HepG2 (cell line): ENCODE data around the gene C14orf119. TPM values are rescaled to one million over a fixed set of nuclear protein-coding genes. Genes with fewer than 3 reads are reported as not detected.
A peak's percentile ranks its signal among the peaks of the same experiment; 100 is the strongest.

Experiments used
- GATAD2A ChIP-seq: IDR thresholded peaks from 2 replicates; pipeline ENCODE4 v1.6.1; 2016
- NPAS2 ChIP-seq: sonication (generic); formaldehyde crosslinking; IDR thresholded peaks from 2 replicates; pipeline ENCODE4 v1.8.0; 2022; ENCODE audit warnings: mild to moderate bottlenecking, missing genetic modification reagents, borderline replicate concordance
- RFX1 ChIP-seq: fragments of 450-650 bp; IDR thresholded peaks from 2 replicates; pipeline ENCODE4 v1.6.1; 2017
- SCMH1 ChIP-seq: sonication (generic); formaldehyde crosslinking; IDR thresholded peaks from 2 replicates; pipeline ENCODE4 v1.9.0; 2021; ENCODE audit warnings: missing genetic modification reagents, mild to moderate bottlenecking, borderline replicate concordance
- ZNF660 ChIP-seq: sonication (generic); formaldehyde crosslinking; IDR thresholded peaks from 2 replicates; pipeline ENCODE4 v1.5.1; 2020; ENCODE audit warnings: mild to moderate bottlenecking, low read depth, missing genetic modification reagents, borderline replicate concordance
- ZNF776 ChIP-seq: sonication (generic); formaldehyde crosslinking; IDR thresholded peaks from 2 replicates; pipeline ENCODE4 v1.4.0; 2020; ENCODE audit warnings: mild to moderate bottlenecking, missing genetic modification reagents
- ZSCAN31 ChIP-seq: sonication (generic); formaldehyde crosslinking; IDR thresholded peaks from 2 replicates; pipeline ENCODE4 v1.5.0; 2020; ENCODE audit warnings: low read depth, mild to moderate bottlenecking, missing genetic modification reagents
- polyA plus RNA-seq, 8 experiments: library from polyadenylated mRNA; depleted of rRNA in 3 of 8; stranded (reverse) in 7 of 8; unstranded in 1 of 8; fragments of >200 nt; fragmentation: Illumina TruSeq in 4 of 8; extraction: Trizol in 4 of 8; gene quantifications; 2 replicates each; pipeline versions ENCODE4 v1.2.1 to v1.2.3, GENCODE V29; 2011 to 2016; ENCODE audit warnings: low read depth in 4 of 8, missing spikeins in 1 of 8, mixed read lengths in 1 of 8; ENCODE audit not compliant: insufficient read depth in 1 of 8
- total RNA-seq, 5 experiments: library from RNA; depleted of rRNA; stranded (reverse); fragments of >200 nt; fragmentation: Illumina TruSeq; extraction: Trizol; gene quantifications; 2 replicates each; pipeline ENCODE4 v1.2.3, GENCODE V29; 2016; ENCODE audit warnings: low read depth in 1 of 5
- TF ChIP-seq, protein P1 (sequence below): sonication (generic); formaldehyde crosslinking; IDR thresholded peaks from 2 replicates; pipeline ENCODE4 v1.8.1; 2022; ENCODE audit warnings: low read depth, mild to moderate bottlenecking, missing genetic modification reagents
- TF ChIP-seq, protein P2 (sequence below): sonication (generic); formaldehyde crosslinking; IDR thresholded peaks from 2 replicates; pipeline ENCODE4 v1.8.0; 2022; ENCODE audit warnings: missing genetic modification reagents, mild to moderate bottlenecking, moderate library complexity, borderline replicate concordance
- TF ChIP-seq, protein P3 (sequence below): sonication (generic); formaldehyde crosslinking; IDR thresholded peaks from 2 replicates; pipeline ENCODE4 v1.5.0; 2020; ENCODE audit warnings: mild to moderate bottlenecking, missing genetic modification reagents, borderline replicate concordance
- TF ChIP-seq, protein P4 (sequence below): sonication (generic); formaldehyde crosslinking; IDR thresholded peaks from 2 replicates; pipeline ENCODE4 v1.5.0; 2020; ENCODE audit warnings: mild to moderate bottlenecking, missing genetic modification reagents
- TF ChIP-seq, protein P5 (sequence below): sonication (generic); formaldehyde crosslinking; IDR thresholded peaks from 2 replicates; pipeline ENCODE4 v1.4.0; 2020; ENCODE audit warnings: missing genetic modification reagents

The C14orf119 gene
- total and polyA plus RNA-seq, 2 of the 13 experiments (the other 11 are each of a cell fraction or from before 2014, with no cell fraction given), result 117 to 206 TPM

DNA sequence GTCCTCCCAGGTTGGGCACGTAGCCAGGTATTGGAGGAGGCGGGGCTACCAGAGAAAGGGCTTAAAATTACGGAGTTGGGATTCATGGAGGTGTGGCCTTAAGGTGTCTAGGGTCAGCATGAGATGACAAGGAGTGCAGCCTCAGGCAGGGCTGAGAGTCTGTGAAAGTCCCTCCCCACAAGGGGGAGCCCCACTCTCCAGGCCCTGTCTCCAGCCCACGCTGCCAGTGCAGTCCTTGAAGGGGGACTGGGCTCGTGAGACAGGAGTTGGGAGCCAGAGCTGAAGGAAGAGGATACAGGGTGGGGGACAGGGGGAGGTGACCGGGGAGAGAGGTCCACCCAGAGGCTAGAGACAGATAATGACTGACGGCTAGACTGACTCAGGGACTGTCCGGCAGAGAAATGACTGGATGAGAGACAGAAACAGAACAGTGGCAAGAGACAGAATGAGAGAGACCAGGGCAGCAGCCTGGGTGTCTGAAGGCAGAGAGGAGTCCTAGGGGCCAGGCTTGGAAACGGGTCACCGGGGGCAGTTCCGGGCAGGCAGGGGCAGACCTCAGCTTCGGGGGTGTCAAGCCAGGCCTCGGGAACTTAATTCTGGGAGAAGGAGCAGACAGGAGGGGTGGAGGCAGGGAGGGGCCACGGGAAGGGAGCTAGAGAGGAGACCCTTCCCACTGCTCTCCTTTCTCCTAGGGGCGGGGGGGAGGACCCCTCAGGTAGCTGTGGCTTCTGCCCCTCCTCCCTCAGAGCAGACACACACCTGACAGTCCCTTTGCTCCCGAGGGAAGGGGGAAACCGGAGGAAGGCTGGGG is 39.0 kb upstream of the C14orf119 start (continued):
- TF ChIP-seq, protein P1, sequence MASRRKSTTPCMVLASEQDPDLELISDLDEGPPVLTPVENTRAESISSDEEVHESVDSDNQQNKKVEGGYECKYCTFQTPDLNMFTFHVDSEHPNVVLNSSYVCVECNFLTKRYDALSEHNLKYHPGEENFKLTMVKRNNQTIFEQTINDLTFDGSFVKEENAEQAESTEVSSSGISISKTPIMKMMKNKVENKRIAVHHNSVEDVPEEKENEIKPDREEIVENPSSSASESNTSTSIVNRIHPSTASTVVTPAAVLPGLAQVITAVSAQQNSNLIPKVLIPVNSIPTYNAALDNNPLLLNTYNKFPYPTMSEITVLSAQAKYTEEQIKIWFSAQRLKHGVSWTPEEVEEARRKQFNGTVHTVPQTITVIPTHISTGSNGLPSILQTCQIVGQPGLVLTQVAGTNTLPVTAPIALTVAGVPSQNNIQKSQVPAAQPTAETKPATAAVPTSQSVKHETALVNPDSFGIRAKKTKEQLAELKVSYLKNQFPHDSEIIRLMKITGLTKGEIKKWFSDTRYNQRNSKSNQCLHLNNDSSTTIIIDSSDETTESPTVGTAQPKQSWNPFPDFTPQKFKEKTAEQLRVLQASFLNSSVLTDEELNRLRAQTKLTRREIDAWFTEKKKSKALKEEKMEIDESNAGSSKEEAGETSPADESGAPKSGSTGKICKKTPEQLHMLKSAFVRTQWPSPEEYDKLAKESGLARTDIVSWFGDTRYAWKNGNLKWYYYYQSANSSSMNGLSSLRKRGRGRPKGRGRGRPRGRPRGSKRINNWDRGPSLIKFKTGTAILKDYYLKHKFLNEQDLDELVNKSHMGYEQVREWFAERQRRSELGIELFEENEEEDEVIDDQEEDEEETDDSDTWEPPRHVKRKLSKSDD (CRISPR knock-in tag), result no peak
- TF ChIP-seq, protein P2, sequence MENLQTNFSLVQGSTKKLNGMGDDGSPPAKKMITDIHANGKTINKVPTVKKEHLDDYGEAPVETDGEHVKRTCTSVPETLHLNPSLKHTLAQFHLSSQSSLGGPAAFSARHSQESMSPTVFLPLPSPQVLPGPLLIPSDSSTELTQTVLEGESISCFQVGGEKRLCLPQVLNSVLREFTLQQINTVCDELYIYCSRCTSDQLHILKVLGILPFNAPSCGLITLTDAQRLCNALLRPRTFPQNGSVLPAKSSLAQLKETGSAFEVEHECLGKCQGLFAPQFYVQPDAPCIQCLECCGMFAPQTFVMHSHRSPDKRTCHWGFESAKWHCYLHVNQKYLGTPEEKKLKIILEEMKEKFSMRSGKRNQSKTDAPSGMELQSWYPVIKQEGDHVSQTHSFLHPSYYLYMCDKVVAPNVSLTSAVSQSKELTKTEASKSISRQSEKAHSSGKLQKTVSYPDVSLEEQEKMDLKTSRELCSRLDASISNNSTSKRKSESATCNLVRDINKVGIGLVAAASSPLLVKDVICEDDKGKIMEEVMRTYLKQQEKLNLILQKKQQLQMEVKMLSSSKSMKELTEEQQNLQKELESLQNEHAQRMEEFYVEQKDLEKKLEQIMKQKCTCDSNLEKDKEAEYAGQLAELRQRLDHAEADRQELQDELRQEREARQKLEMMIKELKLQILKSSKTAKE (CRISPR knock-in tag), result 0 out of 2 replicates have a peak, but pooled peaks have one; percentile 35
- no peak for TF ChIP-seq SCMH1 (CRISPR knock-in tag)
- TF ChIP-seq ZNF660 (CRISPR knock-in tag), result no peak
- TF ChIP-seq, protein P3, sequence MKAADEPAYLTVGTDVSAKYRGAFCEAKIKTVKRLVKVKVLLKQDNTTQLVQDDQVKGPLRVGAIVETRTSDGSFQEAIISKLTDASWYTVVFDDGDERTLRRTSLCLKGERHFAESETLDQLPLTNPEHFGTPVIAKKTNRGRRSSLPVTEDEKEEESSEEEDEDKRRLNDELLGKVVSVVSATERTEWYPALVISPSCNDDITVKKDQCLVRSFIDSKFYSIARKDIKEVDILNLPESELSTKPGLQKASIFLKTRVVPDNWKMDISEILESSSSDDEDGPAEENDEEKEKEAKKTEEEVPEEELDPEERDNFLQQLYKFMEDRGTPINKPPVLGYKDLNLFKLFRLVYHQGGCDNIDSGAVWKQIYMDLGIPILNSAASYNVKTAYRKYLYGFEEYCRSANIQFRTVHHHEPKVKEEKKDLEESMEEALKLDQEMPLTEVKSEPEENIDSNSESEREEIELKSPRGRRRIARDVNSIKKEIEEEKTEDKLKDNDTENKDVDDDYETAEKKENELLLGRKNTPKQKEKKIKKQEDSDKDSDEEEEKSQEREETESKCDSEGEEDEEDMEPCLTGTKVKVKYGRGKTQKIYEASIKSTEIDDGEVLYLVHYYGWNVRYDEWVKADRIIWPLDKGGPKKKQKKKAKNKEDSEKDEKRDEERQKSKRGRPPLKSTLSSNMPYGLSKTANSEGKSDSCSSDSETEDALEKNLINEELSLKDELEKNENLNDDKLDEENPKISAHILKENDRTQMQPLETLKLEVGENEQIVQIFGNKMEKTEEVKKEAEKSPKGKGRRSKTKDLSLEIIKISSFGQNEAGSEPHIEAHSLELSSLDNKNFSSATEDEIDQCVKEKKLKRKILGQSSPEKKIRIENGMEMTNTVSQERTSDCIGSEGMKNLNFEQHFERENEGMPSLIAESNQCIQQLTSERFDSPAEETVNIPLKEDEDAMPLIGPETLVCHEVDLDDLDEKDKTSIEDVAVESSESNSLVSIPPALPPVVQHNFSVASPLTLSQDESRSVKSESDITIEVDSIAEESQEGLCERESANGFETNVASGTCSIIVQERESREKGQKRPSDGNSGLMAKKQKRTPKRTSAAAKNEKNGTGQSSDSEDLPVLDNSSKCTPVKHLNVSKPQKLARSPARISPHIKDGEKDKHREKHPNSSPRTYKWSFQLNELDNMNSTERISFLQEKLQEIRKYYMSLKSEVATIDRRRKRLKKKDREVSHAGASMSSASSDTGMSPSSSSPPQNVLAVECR (CRISPR knock-in tag), result peak; percentile 50; the same call in 1 of the 2 replicates
- TF ChIP-seq GATAD2A (CRISPR knock-in tag), result peak; percentile 94
- TF ChIP-seq, protein P4, sequence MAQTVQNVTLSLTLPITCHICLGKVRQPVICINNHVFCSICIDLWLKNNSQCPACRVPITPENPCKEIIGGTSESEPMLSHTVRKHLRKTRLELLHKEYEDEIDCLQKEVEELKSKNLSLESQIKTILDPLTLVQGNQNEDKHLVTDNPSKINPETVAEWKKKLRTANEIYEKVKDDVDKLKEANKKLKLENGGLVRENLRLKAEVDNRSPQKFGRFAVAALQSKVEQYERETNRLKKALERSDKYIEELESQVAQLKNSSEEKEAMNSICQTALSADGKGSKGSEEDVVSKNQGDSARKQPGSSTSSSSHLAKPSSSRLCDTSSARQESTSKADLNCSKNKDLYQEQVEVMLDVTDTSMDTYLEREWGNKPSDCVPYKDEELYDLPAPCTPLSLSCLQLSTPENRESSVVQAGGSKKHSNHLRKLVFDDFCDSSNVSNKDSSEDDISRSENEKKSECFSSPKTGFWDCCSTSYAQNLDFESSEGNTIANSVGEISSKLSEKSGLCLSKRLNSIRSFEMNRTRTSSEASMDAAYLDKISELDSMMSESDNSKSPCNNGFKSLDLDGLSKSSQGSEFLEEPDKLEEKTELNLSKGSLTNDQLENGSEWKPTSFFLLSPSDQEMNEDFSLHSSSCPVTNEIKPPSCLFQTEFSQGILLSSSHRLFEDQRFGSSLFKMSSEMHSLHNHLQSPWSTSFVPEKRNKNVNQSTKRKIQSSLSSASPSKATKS, result no peak
- TF ChIP-seq, protein P5, sequence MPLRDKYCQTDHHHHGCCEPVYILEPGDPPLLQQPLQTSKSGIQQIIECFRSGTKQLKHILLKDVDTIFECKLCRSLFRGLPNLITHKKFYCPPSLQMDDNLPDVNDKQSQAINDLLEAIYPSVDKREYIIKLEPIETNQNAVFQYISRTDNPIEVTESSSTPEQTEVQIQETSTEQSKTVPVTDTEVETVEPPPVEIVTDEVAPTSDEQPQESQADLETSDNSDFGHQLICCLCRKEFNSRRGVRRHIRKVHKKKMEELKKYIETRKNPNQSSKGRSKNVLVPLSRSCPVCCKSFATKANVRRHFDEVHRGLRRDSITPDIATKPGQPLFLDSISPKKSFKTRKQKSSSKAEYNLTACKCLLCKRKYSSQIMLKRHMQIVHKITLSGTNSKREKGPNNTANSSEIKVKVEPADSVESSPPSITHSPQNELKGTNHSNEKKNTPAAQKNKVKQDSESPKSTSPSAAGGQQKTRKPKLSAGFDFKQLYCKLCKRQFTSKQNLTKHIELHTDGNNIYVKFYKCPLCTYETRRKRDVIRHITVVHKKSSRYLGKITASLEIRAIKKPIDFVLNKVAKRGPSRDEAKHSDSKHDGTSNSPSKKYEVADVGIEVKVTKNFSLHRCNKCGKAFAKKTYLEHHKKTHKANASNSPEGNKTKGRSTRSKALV (CRISPR knock-in tag), result 0 out of 2 replicates have a peak, but pooled peaks have one; percentile 28
- no peak for TF ChIP-seq RFX1
- no peak for TF ChIP-seq ZNF776 (CRISPR knock-in tag)
- TF ChIP-seq ZSCAN31, result no peak
- TF ChIP-seq NPAS2 (CRISPR knock-in tag), result no peak
